K562 (cell line): ENCODE data around the gene TAMALIN.

Experiments used
- BRD4 ChIP-seq: fragments of 200-600 bp; sonication (generic); IDR thresholded peaks from 2 replicates; pipeline ENCODE4 v1.6.1; 2017; ENCODE audit warnings: inconsistent platforms
- EP300 ChIP-seq: IDR thresholded peaks from 2 replicates; pipeline ENCODE4 v1.6.1; 2012; ENCODE audit warnings: low read length, improper control_type of control experiment
- GTF2F1 ChIP-seq: IDR thresholded peaks from 2 replicates; pipeline ENCODE4 v1.6.1; 2011; ENCODE audit warnings: low read depth, low read length, improper control_type of control experiment
- MYC ChIP-seq, 2 experiments: fragments of 250-450 bp in 1 of 2; sonication (Bioruptor Pico) in 1 of 2; IDR thresholded peaks; 2 replicates each; pipeline versions ENCODE4 v1.5.1 to v1.6.1; 2012 to 2021; ENCODE audit warnings: low read depth in 2 of 2, borderline replicate concordance in 1 of 2, improper control_type of control experiment in 1 of 2, low read length in 1 of 2, mild to moderate bottlenecking in 1 of 2, moderate library complexity in 1 of 2
- PHB ChIP-seq: fragments of 250-450 bp; sonication (Bioruptor Pico); IDR thresholded peaks from 2 replicates; pipeline ENCODE4 v1.5.0; 2021
- POLR2A ChIP-seq: fragments of 450-650 bp; conservative IDR thresholded peaks from 2 replicates; pipeline ENCODE4 v1.6.1; 2016
- ZFP36 ChIP-seq: fragments of 150-350 bp; IDR thresholded peaks from 2 replicates; pipeline ENCODE4 v1.6.1; 2018; ENCODE audit warnings: low read length, low read depth; ENCODE audit not compliant: partially characterized antibody
- ZNF274 ChIP-seq: IDR thresholded peaks from 2 replicates; pipeline ENCODE4 v1.6.1; 2011; ENCODE audit warnings: low read depth, mild to moderate bottlenecking, low read length, moderate library complexity, borderline replicate concordance
- TF ChIP-seq, protein P1 (sequence below): fragments of 250-450 bp; sonication (Bioruptor Pico); IDR thresholded peaks from 2 replicates; pipeline ENCODE4 v1.5.0; 2021; ENCODE audit warnings: mild to moderate bottlenecking, moderate library complexity
- TF ChIP-seq, protein P2 (sequence below): fragments of 450-650 bp; formaldehyde crosslinking; IDR thresholded peaks from 2 replicates; pipeline ENCODE4 v1.4.0; 2022; ENCODE audit warnings: mild to moderate bottlenecking, moderate library complexity
- TF ChIP-seq, protein P3 (sequence below): fragments of 200-400 bp; formaldehyde crosslinking; IDR thresholded peaks from 2 replicates; pipeline ENCODE4 v1.6.1; 2017; ENCODE audit warnings: mild to moderate bottlenecking, low read depth, low read length, moderate library complexity
- TF ChIP-seq, protein P4 (sequence below): fragments of 450-650 bp; formaldehyde crosslinking; IDR thresholded peaks from 2 replicates; pipeline ENCODE4 v1.4.0; 2020; ENCODE audit warnings: mild to moderate bottlenecking, moderate library complexity

DNA sequence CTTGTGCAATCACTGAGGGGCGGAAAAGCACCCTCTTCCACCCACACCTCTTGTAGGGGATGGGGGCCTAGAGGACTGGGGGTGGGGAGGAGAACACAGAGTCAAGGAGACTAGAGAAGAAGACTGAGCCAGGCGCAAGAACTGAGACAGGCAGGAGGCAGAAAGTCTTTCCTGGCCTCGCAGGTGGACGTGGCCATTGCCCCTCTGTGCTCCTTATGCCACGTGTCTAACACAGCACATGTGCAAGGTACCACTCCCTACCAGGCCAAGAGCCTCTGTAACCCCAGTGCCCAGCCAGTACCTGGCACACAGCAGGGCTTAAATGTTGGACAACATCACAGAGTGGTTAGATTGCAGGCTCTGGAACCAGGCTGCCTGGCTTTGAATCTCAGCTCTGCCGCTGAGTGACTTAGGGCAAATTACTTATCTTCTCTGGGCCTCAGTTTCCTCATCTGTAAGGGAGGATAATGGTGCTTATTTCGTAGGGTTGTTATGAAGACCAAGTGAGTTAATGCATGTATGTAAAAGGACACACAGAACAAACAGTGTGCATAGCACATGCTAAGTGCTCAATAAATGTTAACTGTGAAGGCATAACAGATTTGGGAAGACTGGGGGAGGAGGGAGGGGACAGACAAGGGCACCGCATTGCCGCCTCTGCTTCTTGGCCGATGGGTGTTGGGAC is 1.4 kb upstream of the TAMALIN start:
- TF ChIP-seq EP300 (no peak), GTF2F1 (no peak), ZNF274 (no peak), POLR2A (no peak), ZFP36 (no peak), PHB (no peak), BRD4 (no peak), MYC (IDR thresholded peaks at IDR 0.05; ENCODE audit: low read depth, low read length) (no peak), MYC (CRISPR knock-in tag; IDR thresholded peaks at IDR 0.05; ENCODE audit: borderline replicate concordance, low read depth) (no peak)
- TF ChIP-seq, protein P1, sequence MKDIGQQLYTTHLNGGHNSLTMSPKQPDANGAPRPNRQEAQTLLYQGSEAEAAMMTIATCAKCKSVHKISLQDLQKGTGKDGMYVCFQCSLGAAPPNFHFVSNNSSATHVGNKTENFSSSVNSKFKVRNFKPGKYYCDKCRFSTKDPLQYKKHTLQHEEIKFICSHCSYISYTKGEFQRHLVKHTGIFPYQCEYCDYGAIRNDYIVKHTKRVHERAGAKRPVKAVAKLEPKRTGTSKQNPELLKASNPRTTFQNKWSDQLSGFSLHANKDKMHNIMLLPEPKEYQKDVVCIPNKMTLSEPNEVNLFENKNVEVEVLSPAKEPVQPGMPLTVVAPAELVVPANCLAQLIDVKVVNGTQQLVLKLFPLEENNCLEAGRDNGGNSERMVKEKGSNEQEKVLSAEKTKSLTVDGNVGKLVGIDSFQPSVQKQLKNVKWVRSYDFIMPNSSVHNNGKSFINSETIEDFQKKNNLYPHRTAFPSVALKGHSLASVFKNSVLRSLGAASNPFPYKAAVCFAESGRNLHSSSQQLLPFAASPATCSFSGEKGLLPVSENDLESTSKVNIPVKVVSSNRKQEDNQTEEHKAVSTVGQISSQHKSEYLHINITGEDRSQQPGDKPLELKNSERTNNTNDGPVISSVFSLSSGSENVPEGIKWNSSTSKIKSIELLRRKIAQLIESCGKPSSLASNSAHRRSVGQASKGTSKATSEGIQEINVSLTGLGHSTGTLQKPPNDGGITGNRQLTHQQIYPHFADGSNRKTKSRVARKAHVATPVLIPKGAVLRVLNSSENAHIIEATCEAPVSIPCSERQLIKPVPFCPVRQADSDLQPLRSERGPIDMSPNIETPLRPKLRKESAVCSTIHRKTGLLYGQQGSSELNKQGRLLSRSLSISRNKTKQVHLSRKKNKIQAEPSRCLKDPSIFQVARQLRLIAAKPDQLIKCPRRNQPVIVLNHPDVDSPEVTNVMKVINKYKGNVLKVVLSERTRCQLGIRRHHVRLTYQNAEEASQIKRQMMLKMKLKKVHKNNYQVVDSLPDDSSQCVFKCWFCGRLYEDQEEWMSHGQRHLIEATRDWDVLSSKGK (CRISPR knock-in tag): no peak
- TF ChIP-seq, protein P2, sequence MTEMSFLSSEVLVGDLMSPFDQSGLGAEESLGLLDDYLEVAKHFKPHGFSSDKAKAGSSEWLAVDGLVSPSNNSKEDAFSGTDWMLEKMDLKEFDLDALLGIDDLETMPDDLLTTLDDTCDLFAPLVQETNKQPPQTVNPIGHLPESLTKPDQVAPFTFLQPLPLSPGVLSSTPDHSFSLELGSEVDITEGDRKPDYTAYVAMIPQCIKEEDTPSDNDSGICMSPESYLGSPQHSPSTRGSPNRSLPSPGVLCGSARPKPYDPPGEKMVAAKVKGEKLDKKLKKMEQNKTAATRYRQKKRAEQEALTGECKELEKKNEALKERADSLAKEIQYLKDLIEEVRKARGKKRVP (CRISPR knock-in tag): no peak
- TF ChIP-seq, protein P3, sequence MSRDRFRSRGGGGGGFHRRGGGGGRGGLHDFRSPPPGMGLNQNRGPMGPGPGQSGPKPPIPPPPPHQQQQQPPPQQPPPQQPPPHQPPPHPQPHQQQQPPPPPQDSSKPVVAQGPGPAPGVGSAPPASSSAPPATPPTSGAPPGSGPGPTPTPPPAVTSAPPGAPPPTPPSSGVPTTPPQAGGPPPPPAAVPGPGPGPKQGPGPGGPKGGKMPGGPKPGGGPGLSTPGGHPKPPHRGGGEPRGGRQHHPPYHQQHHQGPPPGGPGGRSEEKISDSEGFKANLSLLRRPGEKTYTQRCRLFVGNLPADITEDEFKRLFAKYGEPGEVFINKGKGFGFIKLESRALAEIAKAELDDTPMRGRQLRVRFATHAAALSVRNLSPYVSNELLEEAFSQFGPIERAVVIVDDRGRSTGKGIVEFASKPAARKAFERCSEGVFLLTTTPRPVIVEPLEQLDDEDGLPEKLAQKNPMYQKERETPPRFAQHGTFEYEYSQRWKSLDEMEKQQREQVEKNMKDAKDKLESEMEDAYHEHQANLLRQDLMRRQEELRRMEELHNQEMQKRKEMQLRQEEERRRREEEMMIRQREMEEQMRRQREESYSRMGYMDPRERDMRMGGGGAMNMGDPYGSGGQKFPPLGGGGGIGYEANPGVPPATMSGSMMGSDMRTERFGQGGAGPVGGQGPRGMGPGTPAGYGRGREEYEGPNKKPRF: no peak
- TF ChIP-seq, protein P4, sequence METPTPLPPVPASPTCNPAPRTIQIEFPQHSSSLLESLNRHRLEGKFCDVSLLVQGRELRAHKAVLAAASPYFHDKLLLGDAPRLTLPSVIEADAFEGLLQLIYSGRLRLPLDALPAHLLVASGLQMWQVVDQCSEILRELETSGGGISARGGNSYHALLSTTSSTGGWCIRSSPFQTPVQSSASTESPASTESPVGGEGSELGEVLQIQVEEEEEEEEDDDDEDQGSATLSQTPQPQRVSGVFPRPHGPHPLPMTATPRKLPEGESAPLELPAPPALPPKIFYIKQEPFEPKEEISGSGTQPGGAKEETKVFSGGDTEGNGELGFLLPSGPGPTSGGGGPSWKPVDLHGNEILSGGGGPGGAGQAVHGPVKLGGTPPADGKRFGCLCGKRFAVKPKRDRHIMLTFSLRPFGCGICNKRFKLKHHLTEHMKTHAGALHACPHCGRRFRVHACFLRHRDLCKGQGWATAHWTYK: no peak
